H9 (cell line): ENCODE data around the gene RAB9A. TPM values are rescaled to one million over a fixed set of nuclear protein-coding genes. Genes with fewer than 3 reads are reported as not detected.

Source experiments
- DNase-seq: peaks from one replicate; pipeline ENCODE4 v3.0.0-alpha.2; 2017
- H2AFZ ChIP-seq: one replicate; pipeline ENCODE4 v1.6.1; 2013; ENCODE audit warnings: mild to moderate bottlenecking, low read length, control low read depth, moderate library complexity
- H2AK5ac ChIP-seq: 2 replicates; pipeline ENCODE4 v1.6.1; 2013; ENCODE audit warnings: low read length, control low read depth, mixed read lengths; ENCODE audit not compliant: insufficient read length
- H2BK120ac ChIP-seq: one replicate; pipeline ENCODE4 v1.6.1; 2013; ENCODE audit warnings: low read depth, mild to moderate bottlenecking, low read length, control low read depth, inconsistent platforms; ENCODE audit not compliant: poor library complexity, severe bottlenecking
- H2BK12ac ChIP-seq: 2 replicates; pipeline ENCODE4 v1.6.1; 2013; ENCODE audit warnings: low read length, control low read depth, mixed read lengths, low read depth; ENCODE audit not compliant: insufficient read length
- H2BK15ac ChIP-seq: 2 replicates; pipeline ENCODE4 v1.6.1; 2013; ENCODE audit warnings: low read depth, low read length, control low read depth
- H2BK20ac ChIP-seq: one replicate; pipeline ENCODE4 v1.6.1; 2013; ENCODE audit warnings: low read depth, mild to moderate bottlenecking, low read length, control low read depth, inconsistent platforms; ENCODE audit not compliant: poor library complexity, severe bottlenecking
- H2BK5ac ChIP-seq: 2 replicates; pipeline ENCODE4 v1.6.1; 2013; ENCODE audit warnings: low read length, control low read depth, mixed read lengths; ENCODE audit not compliant: insufficient read length
- H3K14ac ChIP-seq: 2 replicates; pipeline ENCODE4 v1.6.1; 2013; ENCODE audit warnings: low read length, control low read depth; ENCODE audit not compliant: insufficient read depth
- H3K18ac ChIP-seq: 2 replicates; pipeline ENCODE4 v1.6.1; 2013; ENCODE audit warnings: low read depth, mild to moderate bottlenecking, mixed read lengths, low read length, control low read depth; ENCODE audit not compliant: insufficient read length
- H3K23ac ChIP-seq: 2 replicates; pipeline ENCODE4 v1.6.1; 2013; ENCODE audit warnings: low read length, control low read depth, mixed read lengths, low read depth; ENCODE audit not compliant: insufficient read length
- H3K23me2 ChIP-seq: 2 replicates; pipeline ENCODE4 v1.6.1; 2013; ENCODE audit warnings: low read depth, mild to moderate bottlenecking, mixed read lengths, low read length, control low read depth; ENCODE audit not compliant: insufficient read length, poor library complexity, severe bottlenecking
- H3K27ac ChIP-seq: 2 replicates; pipeline ENCODE4 v1.5.1; 2013; ENCODE audit warnings: low read length, control low read depth, mixed read lengths, low read depth; ENCODE audit not compliant: insufficient read length
- H3K27me3 ChIP-seq: 2 replicates; pipeline ENCODE4 v1.6.1; 2013; ENCODE audit warnings: low read length, control low read depth, inconsistent platforms; ENCODE audit not compliant: insufficient read depth
- H3K4ac ChIP-seq: 2 replicates; pipeline ENCODE4 v1.6.1; 2013; ENCODE audit warnings: low read depth, mild to moderate bottlenecking, control low read depth, inconsistent platforms, low read length, moderate library complexity
- H3K4me1 ChIP-seq: 2 replicates; pipeline ENCODE4 v1.6.1; 2013; ENCODE audit warnings: low read length, control low read depth, inconsistent platforms; ENCODE audit not compliant: insufficient read depth
- H3K4me2 ChIP-seq: 2 replicates; pipeline ENCODE4 v1.6.1; 2013; ENCODE audit warnings: low read length, control low read depth, mixed read lengths; ENCODE audit not compliant: insufficient read length, insufficient read depth
- H3K56ac ChIP-seq: 2 replicates; pipeline ENCODE4 v1.6.1; 2013; ENCODE audit warnings: low read depth, mild to moderate bottlenecking, mixed read lengths, low read length, control low read depth; ENCODE audit not compliant: insufficient read length
- H3K79me1 ChIP-seq: 2 replicates; pipeline ENCODE4 v1.6.1; 2013; ENCODE audit warnings: low read depth, mild to moderate bottlenecking, moderate library complexity, low read length, control low read depth, inconsistent platforms; ENCODE audit not compliant: insufficient read depth, poor library complexity, severe bottlenecking
- H3K79me2 ChIP-seq: 2 replicates; pipeline ENCODE4 v1.6.1; 2013; ENCODE audit warnings: low read length, control low read depth, inconsistent platforms; ENCODE audit not compliant: insufficient read depth
- H3K9ac ChIP-seq: 2 replicates; pipeline ENCODE4 v1.6.1; 2013; ENCODE audit warnings: low read length, control low read depth, mixed read lengths; ENCODE audit not compliant: insufficient read length; ENCODE audit errors: extremely low read depth
- H3K9me3 ChIP-seq: one replicate; pipeline ENCODE4 v1.6.1; 2013; ENCODE audit warnings: low read depth, low read length, inconsistent platforms; ENCODE audit not compliant: control insufficient read depth
- H3T11ph ChIP-seq: one replicate; pipeline ENCODE4 v1.6.1; 2013; ENCODE audit warnings: mild to moderate bottlenecking, low read length, control low read depth, inconsistent platforms
- H4K20me1 ChIP-seq: one replicate; pipeline ENCODE4 v1.6.1; 2013; ENCODE audit not compliant: control insufficient read depth, insufficient read length, insufficient read depth
- H4K5ac ChIP-seq: 2 replicates; pipeline ENCODE4 v1.6.1; 2013; ENCODE audit warnings: low read depth, mild to moderate bottlenecking, mixed read lengths, low read length, control low read depth; ENCODE audit not compliant: insufficient read length
- H4K8ac ChIP-seq: replicated peaks from 2 replicates; pipeline ENCODE4 v1.6.1; 2013; ENCODE audit warnings: low read length, control low read depth, mixed read lengths, low read depth; ENCODE audit not compliant: insufficient read length
- H4K91ac ChIP-seq: 2 replicates; pipeline ENCODE4 v1.6.1; 2013; ENCODE audit warnings: low read depth, mild to moderate bottlenecking, moderate library complexity, mixed read lengths, low read length, control low read depth; ENCODE audit not compliant: insufficient read length
- H3K27ac Mint-ChIP-seq, 3 experiments: 2 replicates in 2 of 3; 3 replicates in 1 of 3; pipeline ENCODE4 v1.8.0; 2020 to 2021; ENCODE audit warnings: mixed read lengths in 3 of 3, mild to moderate bottlenecking in 1 of 3, moderate library complexity in 1 of 3
- H3K27me3 Mint-ChIP-seq: 2 replicates; pipeline ENCODE4 v1.8.0; 2021; ENCODE audit warnings: low read depth, mild to moderate bottlenecking, moderate library complexity, mixed read lengths
- H3K36me3 Mint-ChIP-seq, 3 experiments: 2 replicates in 2 of 3; 3 replicates in 1 of 3; pipeline ENCODE4 v1.8.0; 2020 to 2021; ENCODE audit warnings: low read depth in 3 of 3, mixed read lengths in 3 of 3; ENCODE audit not compliant: insufficient read depth in 1 of 3
- H3K4me1 Mint-ChIP-seq, 2 experiments: 2 replicates each; pipeline ENCODE4 v1.8.0; 2020; ENCODE audit warnings: mixed read lengths in 2 of 2
- H3K4me3 Mint-ChIP-seq, 2 experiments: 2 replicates in 1 of 2; 3 replicates in 1 of 2; pipeline ENCODE4 v1.8.0; 2020 to 2021; ENCODE audit warnings: mild to moderate bottlenecking in 2 of 2, mixed read lengths in 2 of 2, moderate library complexity in 1 of 2
- H3K9me3 Mint-ChIP-seq, 2 experiments: 2 replicates in 1 of 2; 3 replicates in 1 of 2; pipeline ENCODE4 v1.8.0; 2020; ENCODE audit warnings: mild to moderate bottlenecking in 2 of 2, mixed read lengths in 2 of 2, moderate library complexity in 1 of 2
- WGBS: extraction: QIAGEN DNeasy Blood & Tissue Kit; methylation state at CpG from one replicate; pipeline ENCODE4 v1.1.7; 2013; ENCODE audit warnings: missing lambda C conversion rate, low lambda C conversion rate, mixed read lengths; ENCODE audit not compliant: insufficient read length; ENCODE audit errors: extremely low coverage; 5-methylcytosine and 5-hydroxymethylcytosine counted together
- total RNA-seq: library from RNA; stranded (reverse); gene quantifications from 2 replicates; pipeline ENCODE4 v1.2.1, GENCODE V29; 2021
- TF ChIP-seq, protein P1 (sequence below): fragments of 200-600 bp; sonication (generic); conservative IDR thresholded peaks from 3 replicates; pipeline ENCODE4 v1.8.0; 2021; ENCODE audit warnings: antibody characterized with exemption, mild to moderate bottlenecking

The RAB9A gene
- total RNA-seq, 1 experiment from 2014 or later, result 21.3 TPM

DNA sequence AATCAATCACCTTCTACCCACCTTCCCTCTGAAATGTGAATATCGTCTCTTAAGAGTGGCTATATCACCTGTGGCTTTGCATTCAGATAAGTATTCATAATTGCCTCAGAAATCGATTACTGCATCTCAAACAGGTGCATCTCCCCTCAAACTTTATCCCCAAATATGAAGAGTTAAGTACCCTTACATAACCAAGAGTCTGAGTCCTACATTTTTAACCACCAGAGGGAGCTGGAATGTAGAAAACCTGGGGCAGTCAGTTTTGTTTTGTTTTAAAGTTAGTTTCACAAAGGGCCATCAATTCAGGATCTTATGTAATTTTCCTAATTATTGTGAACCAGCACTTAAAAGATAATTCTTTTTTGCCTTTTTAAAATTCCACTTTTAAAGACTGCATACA lies 30.3 kb upstream of the RAB9A start:
- peaks cover 12 to 40% (median 33%) of the 10 kb centered on the region in 3 experiments; a peak in 6 of 7 replicates for H3K36me3 Mint-ChIP-seq
- no peak overlapping the region for H3K4me3 Mint-ChIP-seq
- Histone ChIP-seq H3T11ph (no peak overlapping the region), H3K4me2 (no peak overlapping the region), H3K14ac (no peak overlapping the region), H3K18ac (no peak overlapping the region), H3K56ac (no peak overlapping the region), H3K9ac (no peak overlapping the region), H2BK12ac (no peak overlapping the region), H3K23ac (no peak overlapping the region), H4K8ac (no peak overlapping the region), H4K5ac (no peak overlapping the region), H3K4me1 (no peaks in the 10 kb centered on the region), H3K27ac (no peak overlapping the region), H2BK15ac (no peak overlapping the region), H3K27me3 (no peaks in the 10 kb centered on the region), H2BK20ac (no peak overlapping the region), H3K9me3 (no peaks in the 10 kb centered on the region), H4K91ac (no peak overlapping the region), H2BK5ac (no peak overlapping the region), H3K79me2 (no peaks in the 10 kb centered on the region), H2AK5ac (no peak overlapping the region), H3K79me1 (no peaks in the 10 kb centered on the region), H3K23me2 (no peaks in the 10 kb centered on the region), H4K20me1 (no peaks in the 10 kb centered on the region), H3K4ac (no peak overlapping the region), H2AFZ (no peak overlapping the region), H2BK120ac (no peak overlapping the region)
- TF ChIP-seq, protein P1, sequence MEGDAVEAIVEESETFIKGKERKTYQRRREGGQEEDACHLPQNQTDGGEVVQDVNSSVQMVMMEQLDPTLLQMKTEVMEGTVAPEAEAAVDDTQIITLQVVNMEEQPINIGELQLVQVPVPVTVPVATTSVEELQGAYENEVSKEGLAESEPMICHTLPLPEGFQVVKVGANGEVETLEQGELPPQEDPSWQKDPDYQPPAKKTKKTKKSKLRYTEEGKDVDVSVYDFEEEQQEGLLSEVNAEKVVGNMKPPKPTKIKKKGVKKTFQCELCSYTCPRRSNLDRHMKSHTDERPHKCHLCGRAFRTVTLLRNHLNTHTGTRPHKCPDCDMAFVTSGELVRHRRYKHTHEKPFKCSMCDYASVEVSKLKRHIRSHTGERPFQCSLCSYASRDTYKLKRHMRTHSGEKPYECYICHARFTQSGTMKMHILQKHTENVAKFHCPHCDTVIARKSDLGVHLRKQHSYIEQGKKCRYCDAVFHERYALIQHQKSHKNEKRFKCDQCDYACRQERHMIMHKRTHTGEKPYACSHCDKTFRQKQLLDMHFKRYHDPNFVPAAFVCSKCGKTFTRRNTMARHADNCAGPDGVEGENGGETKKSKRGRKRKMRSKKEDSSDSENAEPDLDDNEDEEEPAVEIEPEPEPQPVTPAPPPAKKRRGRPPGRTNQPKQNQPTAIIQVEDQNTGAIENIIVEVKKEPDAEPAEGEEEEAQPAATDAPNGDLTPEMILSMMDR, result peak; percentile 67
- peak overlapping the region in 1 of 3 experiments; percentile 46; a peak in 1 of 7 replicates for H3K27ac Mint-ChIP-seq
- WGBS, result no CpG with 5 or more reads among the region's 2 CpGs
- no peak for DNase-seq
- H3K4me1 Mint-ChIP-seq, result peaks cover 6 to 11% of the 10 kb centered on the region in 2 experiments
- no peaks in the 10 kb centered on the region for H3K27me3 Mint-ChIP-seq
- peaks cover 38 to 53% of the 10 kb centered on the region in 2 experiments for H3K9me3 Mint-ChIP-seq
